ENCODE measurements around the gene TRPM1.

The TRPM1 gene

GRCh38 chr15:30973379-30973778, 128.1 kb downstream of the TRPM1 start:
- Histone ChIP-seq H3K4me1 (ENCODE audit: control insufficient read depth, insufficient read depth, low read length) (peaks cover 3% of the 10 kb centered on the region), H3K9me3 (ENCODE audit: control insufficient read depth, low read length) (no peaks in the 10 kb centered on the region), H3K4me3 (ENCODE audit: low read length) (no peak overlapping the region), H3K36me3 (ENCODE audit: control insufficient read depth, insufficient read depth, low read length) (no peaks in the 10 kb centered on the region), H3K9ac (ENCODE audit: low read length) (no peak overlapping the region), H3K27me3 (ENCODE audit: control insufficient read depth, insufficient read depth, low read length) (no peaks in the 10 kb centered on the region)

- Histone ChIP-seq H3K4me1 (ENCODE audit: control insufficient read depth, insufficient read depth, low read length) (peaks cover 4% of the 10 kb centered on the region), H3K36me3 (ENCODE audit: control insufficient read depth, insufficient read depth, low read length) (no peaks in the 10 kb centered on the region), H3K27me3 (ENCODE audit: control insufficient read depth, insufficient read depth, low read length) (no peaks in the 10 kb centered on the region), H3K9me3 (ENCODE audit: control insufficient read depth, low read length) (no peaks in the 10 kb centered on the region), H3K9ac (ENCODE audit: low read length) (no peak overlapping the region), H3K4me3 (ENCODE audit: low read length) (no peak overlapping the region)
Observed at GRCh38 chr15:30969724-30970123, 131.8 kb downstream of the TRPM1 start.

GRCh38 chr15:30963681-30964080, 137.8 kb downstream of the TRPM1 start:
- peaks cover 4% of the 10 kb centered on the region for H3K36me3 ChIP-seq (ENCODE audit: control insufficient read depth, insufficient read depth, low read length)
- H3K4me1 ChIP-seq (ENCODE audit: control insufficient read depth, insufficient read depth, low read length), result peaks cover 4% of the 10 kb centered on the region
- H3K27me3 ChIP-seq (ENCODE audit: control insufficient read depth, insufficient read depth, low read length), result no peaks in the 10 kb centered on the region
- H3K9ac ChIP-seq (ENCODE audit: low read length), result no peak overlapping the region
- H3K9me3 ChIP-seq (ENCODE audit: control insufficient read depth, low read length), result no peaks in the 10 kb centered on the region
- H3K4me3 ChIP-seq (ENCODE audit: low read length), result no peak overlapping the region

GRCh38 chr15:30962659-30963058, 138.9 kb downstream of the TRPM1 start:
- no peaks in the 10 kb centered on the region for H3K4me1 ChIP-seq (ENCODE audit: control insufficient read depth, insufficient read depth, low read length)
- H3K27me3 ChIP-seq (ENCODE audit: control insufficient read depth, insufficient read depth, low read length), result no peaks in the 10 kb centered on the region
- no peak overlapping the region for H3K9ac ChIP-seq (ENCODE audit: low read length)
- H3K9me3 ChIP-seq (ENCODE audit: control insufficient read depth, low read length), result no peaks in the 10 kb centered on the region
- H3K4me3 ChIP-seq (ENCODE audit: low read length), result no peak overlapping the region
- peaks cover 4% of the 10 kb centered on the region for H3K36me3 ChIP-seq (ENCODE audit: control insufficient read depth, insufficient read depth, low read length)

DNA sequence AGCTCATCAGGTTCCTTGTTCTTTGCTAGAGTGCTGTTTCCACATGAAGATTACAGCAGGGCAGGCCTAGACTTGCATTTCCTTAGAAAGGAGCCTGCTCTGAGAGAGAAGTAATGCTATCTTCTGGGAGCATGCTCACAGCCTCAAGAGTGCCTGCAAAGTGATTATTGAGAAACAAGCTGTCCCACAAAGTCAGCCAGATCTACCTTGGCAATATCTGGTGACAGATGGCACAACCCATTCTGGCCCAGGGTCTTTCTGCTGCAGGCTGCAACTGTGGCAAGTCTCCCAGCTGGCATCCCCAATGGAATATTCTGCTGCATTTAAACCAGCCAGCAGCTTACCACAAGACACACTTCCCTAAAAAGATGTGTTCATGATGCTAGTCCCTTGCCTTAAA, 139.4 kb downstream of the TRPM1 start:
- H3K27me3 ChIP-seq (ENCODE audit: control insufficient read depth, insufficient read depth, low read length), result no peaks in the 10 kb centered on the region
- H3K4me1 ChIP-seq (ENCODE audit: control insufficient read depth, insufficient read depth, low read length), result no peaks in the 10 kb centered on the region
- H3K4me3 ChIP-seq (ENCODE audit: low read length), result no peak overlapping the region
- H3K9ac ChIP-seq (ENCODE audit: low read length), result no peak overlapping the region
- no peaks in the 10 kb centered on the region for H3K9me3 ChIP-seq (ENCODE audit: control insufficient read depth, low read length)
- peaks cover 4% of the 10 kb centered on the region for H3K36me3 ChIP-seq (ENCODE audit: control insufficient read depth, insufficient read depth, low read length)

DNA sequence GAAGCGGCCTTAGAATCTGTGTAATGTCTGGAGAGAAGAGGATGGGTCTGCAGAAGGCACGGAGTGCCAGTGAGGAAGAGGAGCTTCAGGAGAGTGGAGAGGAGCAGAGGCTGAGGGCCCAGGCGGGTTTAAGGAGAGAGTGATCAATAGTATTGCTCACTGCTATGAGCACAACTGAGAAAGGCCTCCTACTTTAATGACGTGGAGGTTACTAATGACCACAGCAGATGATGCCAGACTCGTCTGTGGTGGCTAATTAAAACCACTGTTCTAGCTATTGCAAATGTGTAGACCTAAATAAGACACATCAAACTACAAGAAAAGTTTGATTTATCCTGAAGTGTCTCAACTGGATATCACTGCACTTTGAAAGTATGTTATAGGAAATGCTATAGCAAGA, 143.3 kb downstream of the TRPM1 start:
- Histone ChIP-seq H3K27me3 (ENCODE audit: control insufficient read depth, insufficient read depth, low read length) (no peaks in the 10 kb centered on the region), H3K9ac (ENCODE audit: low read length) (no peak overlapping the region), H3K4me1 (ENCODE audit: control insufficient read depth, insufficient read depth, low read length) (no peaks in the 10 kb centered on the region), H3K9me3 (ENCODE audit: control insufficient read depth, low read length) (no peaks in the 10 kb centered on the region), H3K36me3 (ENCODE audit: control insufficient read depth, insufficient read depth, low read length) (peaks cover 9% of the 10 kb centered on the region), H3K4me3 (ENCODE audit: low read length) (no peak overlapping the region)

GRCh38 chr15:30956216-30957124, 145.1 kb downstream of the TRPM1 start:
- H3K36me3 ChIP-seq (ENCODE audit: control insufficient read depth, insufficient read depth, low read length), result peaks cover 23% of the 10 kb centered on the region
- H3K9ac ChIP-seq (ENCODE audit: low read length), result no peak overlapping the region

DNA sequence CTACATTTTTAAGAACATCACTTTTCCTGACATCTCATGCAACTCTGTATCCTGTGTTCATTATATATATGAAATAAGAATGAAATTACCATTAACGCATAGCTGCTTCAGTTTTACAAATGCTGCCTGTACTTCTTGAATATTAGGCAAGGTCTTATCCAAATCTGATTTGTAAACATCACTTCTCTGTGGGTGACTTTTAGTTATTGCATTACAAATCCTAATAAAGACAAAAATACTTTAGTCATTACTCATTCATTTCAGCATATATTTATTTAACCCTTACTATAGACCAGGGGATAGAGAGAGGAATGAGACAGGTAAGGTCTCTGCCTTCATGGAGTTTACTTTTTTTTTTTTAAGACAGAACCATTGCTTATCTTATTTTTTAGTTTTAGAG, 146.9 kb downstream of the TRPM1 start:
- H3K9me3 ChIP-seq (ENCODE audit: control insufficient read depth, low read length), result no peaks in the 10 kb centered on the region
- H3K27me3 ChIP-seq (ENCODE audit: control insufficient read depth, insufficient read depth, low read length), result no peaks in the 10 kb centered on the region
- H3K9ac ChIP-seq (ENCODE audit: low read length), result no peak overlapping the region
- H3K36me3 ChIP-seq (ENCODE audit: control insufficient read depth, insufficient read depth, low read length), result peaks cover 26% of the 10 kb centered on the region
- H3K4me3 ChIP-seq (ENCODE audit: low read length), result no peak overlapping the region
- H3K4me1 ChIP-seq (ENCODE audit: control insufficient read depth, insufficient read depth, low read length), result no peaks in the 10 kb centered on the region

More at GRCh38 chr15:30956216-30957124, 145.1 kb downstream of the TRPM1 start:
- no peaks in the 10 kb centered on the region for H3K27me3 ChIP-seq (ENCODE audit: control insufficient read depth, insufficient read depth, low read length)
- H3K4me1 ChIP-seq (ENCODE audit: control insufficient read depth, insufficient read depth, low read length), result no peaks in the 10 kb centered on the region
- H3K4me3 ChIP-seq (ENCODE audit: low read length), result no peak overlapping the region
- no peaks in the 10 kb centered on the region for H3K9me3 ChIP-seq (ENCODE audit: control insufficient read depth, low read length)

- no peaks in the 10 kb centered on the region for H3K27me3 ChIP-seq (ENCODE audit: control insufficient read depth, insufficient read depth, low read length)
- no peaks in the 10 kb centered on the region for H3K9me3 ChIP-seq (ENCODE audit: control insufficient read depth, low read length)
- H3K4me3 ChIP-seq (ENCODE audit: low read length), result no peak overlapping the region
- H3K36me3 ChIP-seq (ENCODE audit: control insufficient read depth, insufficient read depth, low read length), result peaks cover 29% of the 10 kb centered on the region
- H3K4me1 ChIP-seq (ENCODE audit: control insufficient read depth, insufficient read depth, low read length), result no peaks in the 10 kb centered on the region
- H3K9ac ChIP-seq (ENCODE audit: low read length), result no peak overlapping the region
Observed at GRCh38 chr15:30953731-30954378, 147.7 kb downstream of the TRPM1 start.

DNA sequence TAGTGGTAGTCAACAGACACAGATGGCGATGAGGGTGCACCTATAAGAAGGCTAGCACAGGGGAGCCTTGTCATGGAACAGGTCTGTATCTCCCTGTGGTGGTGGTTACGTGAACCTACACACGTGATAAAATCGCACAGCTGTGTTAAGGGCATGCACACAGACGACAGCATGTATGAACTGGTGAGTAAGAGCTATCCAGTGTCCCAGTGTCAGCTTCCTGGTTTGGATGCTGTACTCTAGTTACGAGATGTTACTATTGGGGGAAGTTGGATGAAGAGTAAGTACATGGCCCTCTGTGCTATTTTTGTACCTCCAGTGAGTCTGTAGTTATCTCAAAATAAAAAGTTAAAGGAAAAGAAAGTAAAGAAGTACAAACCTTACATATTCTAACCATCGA, 148.3 kb downstream of the TRPM1 start:
- H3K36me3 ChIP-seq (ENCODE audit: control insufficient read depth, insufficient read depth, low read length), result peaks cover 36% of the 10 kb centered on the region
- H3K9me3 ChIP-seq (ENCODE audit: control insufficient read depth, low read length), result no peaks in the 10 kb centered on the region
- H3K9ac ChIP-seq (ENCODE audit: low read length), result no peak overlapping the region
- H3K27me3 ChIP-seq (ENCODE audit: control insufficient read depth, insufficient read depth, low read length), result no peaks in the 10 kb centered on the region
- H3K4me1 ChIP-seq (ENCODE audit: control insufficient read depth, insufficient read depth, low read length), result no peaks in the 10 kb centered on the region
- H3K4me3 ChIP-seq (ENCODE audit: low read length), result no peak overlapping the region
